Stomach (tissue), 9 donors: ENCODE results near the gene PTK6. TPM values are rescaled to one million over a fixed set of nuclear protein-coding genes. Genes with fewer than 3 reads are reported as not detected.

Experiments used
- DNase-seq, 2 donors: peaks; one replicate each; pipeline versions ENCODE4 v3.0.0 to v3.0.0-alpha.2; 2013 to 2019
- H3K27ac ChIP-seq, 5 donors: fragments of 200-600 bp in 4 of 5; sonication (generic) in 4 of 5; one replicate each; pipeline ENCODE4 v1.5.1; 2013 to 2019; ENCODE audit warnings: mild to moderate bottlenecking in 1 of 5, moderate library complexity in 1 of 5
- H3K27me3 ChIP-seq, 3 donors: fragments of 200-600 bp; sonication (generic); one replicate each; pipeline ENCODE4 v1.5.1; 2017 to 2019; ENCODE audit warnings: mixed run types in 1 of 3
- H3K36me3 ChIP-seq, 4 donors: fragments of 200-600 bp; sonication (generic); 1 replicate in 3 of 4; 2 replicates in 1 of 4; pipeline ENCODE4 v1.5.1; 2016 to 2019
- H3K4me1 ChIP-seq, 4 donors: fragments of 200-600 bp; sonication (generic); one replicate each; pipeline ENCODE4 v1.5.1; 2016 to 2019
- H3K4me3 ChIP-seq, 4 donors: fragments of 200-600 bp; sonication (generic) in 3 of 4; one replicate each; pipeline ENCODE4 v1.5.1; 2016 to 2019; ENCODE audit warnings: mild to moderate bottlenecking in 1 of 4
- H3K9me3 ChIP-seq, 4 donors: fragments of 200-600 bp; sonication (generic); one replicate each; pipeline ENCODE4 v1.5.1; 2016 to 2019
- EP300 ChIP-seq: sonication (generic); formaldehyde crosslinking; IDR thresholded peaks from one replicate; pipeline ENCODE4 v1.6.1; 2017; ENCODE audit warnings: antibody characterized with exemption
- POLR2A ChIP-seq, 4 donors: fragments of 450-650 bp; IDR thresholded peaks; one replicate each; pipeline ENCODE4 v1.6.1; 2016; ENCODE audit warnings: antibody characterized with exemption in 4 of 4, control low read depth in 2 of 4, mild to moderate bottlenecking in 1 of 4, moderate library complexity in 1 of 4
- POLR2AphosphoS5 ChIP-seq, 3 donors: sonication (generic); formaldehyde crosslinking; IDR thresholded peaks; one replicate each; pipeline ENCODE4 v1.6.1; 2016; ENCODE audit warnings: antibody characterized with exemption in 3 of 3
- WGBS, 5 donors: extraction: QIAGEN DNeasy Blood & Tissue Kit in 3 of 5; methylation state at CpG; one replicate each; pipeline versions ENCODE4 v1.1.5 to v1.1.7; 2013 to 2018; 5-methylcytosine and 5-hydroxymethylcytosine counted together
- intact Hi-C: fragments of 100-400 bp; cut with DNase I; formaldehyde crosslinking; loops from one replicate; pipeline ENCODE4 v1.15.1; 2023; ENCODE audit warnings: low total_unique reads
- polyA plus RNA-seq, 3 donors: library from polyadenylated mRNA; stranded (reverse); fragments of 200-250 nt; gene quantifications; one replicate each; pipeline ENCODE4 v1.2.3, GENCODE V29; 2013
- total RNA-seq, 5 donors: library from RNA; depleted of rRNA; stranded (reverse); fragments of >200 nt; gene quantifications; one replicate each; pipeline versions ENCODE4 v1.1.0 to v1.2.3, GENCODE V29; 2014 to 2016
- TF ChIP-seq, protein P1 (sequence below), 7 experiments: fragments of 450-650 bp in 4 of 7; fragments of 200-600 bp in 3 of 7; sonication (generic) in 3 of 7; IDR thresholded peaks; one replicate each; pipeline ENCODE4 v1.5.1; 2016 to 2019; ENCODE audit warnings: antibody characterized with exemption in 7 of 7, control low read depth in 2 of 7, mild to moderate bottlenecking in 1 of 7
- donor health status: healthy with polysubstance abuse.
- donor health status: Bipolar disorder and iron deficiency.
- donor health status: healthy.

The PTK6 gene
- total and polyA plus RNA-seq, 8 donors: 7.7 to 98.5 (median 22.9) TPM

DNA sequence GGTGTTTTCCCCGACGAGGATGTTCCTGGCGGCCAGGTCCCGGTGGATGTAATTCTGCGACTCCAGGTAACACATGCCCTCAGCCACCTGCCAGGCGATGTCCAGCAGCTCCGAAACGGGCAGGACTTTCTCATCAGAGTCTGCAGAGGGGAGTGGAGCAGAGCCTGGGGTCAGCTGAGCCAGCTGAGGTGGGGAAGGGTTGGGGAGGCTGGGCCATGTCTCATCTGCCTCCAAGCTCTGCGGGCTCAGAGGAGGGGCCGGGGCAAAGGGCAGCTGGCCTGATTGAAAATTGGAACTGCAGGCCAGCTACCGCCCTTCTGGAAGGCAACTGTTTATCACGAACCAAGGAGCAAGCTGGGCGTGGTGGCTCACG is 6.4 kb downstream of the PTK6 start:
- Histone ChIP-seq H3K4me3 (no peak overlapping the region), H3K4me1 (peaks cover 18 to 38% (median 26%) of the 10 kb centered on the region in 4 donors), H3K27me3 (peaks cover 0 to 42% (median 11%) of the 10 kb centered on the region in 3 donors), H3K36me3 (no peaks in the 10 kb centered on the region), H3K9me3 (no peaks in the 10 kb centered on the region), H3K27ac (peak overlapping the region in 2 of 5 donors; percentile 22 to 38)
- 21 to 46% (median 32%) methylated on average over 8 to 14 of the region's 14 CpGs for WGBS, 5 donors
- no peak for TF ChIP-seq EP300
- TF ChIP-seq POLR2AphosphoS5 (IDR thresholded peaks at IDR 0.05): peak in 1 of 3 donors; percentile 43
- intact Hi-C loops: no loop called here
- peak; percentile 53 to 54 for DNase-seq

DNA sequence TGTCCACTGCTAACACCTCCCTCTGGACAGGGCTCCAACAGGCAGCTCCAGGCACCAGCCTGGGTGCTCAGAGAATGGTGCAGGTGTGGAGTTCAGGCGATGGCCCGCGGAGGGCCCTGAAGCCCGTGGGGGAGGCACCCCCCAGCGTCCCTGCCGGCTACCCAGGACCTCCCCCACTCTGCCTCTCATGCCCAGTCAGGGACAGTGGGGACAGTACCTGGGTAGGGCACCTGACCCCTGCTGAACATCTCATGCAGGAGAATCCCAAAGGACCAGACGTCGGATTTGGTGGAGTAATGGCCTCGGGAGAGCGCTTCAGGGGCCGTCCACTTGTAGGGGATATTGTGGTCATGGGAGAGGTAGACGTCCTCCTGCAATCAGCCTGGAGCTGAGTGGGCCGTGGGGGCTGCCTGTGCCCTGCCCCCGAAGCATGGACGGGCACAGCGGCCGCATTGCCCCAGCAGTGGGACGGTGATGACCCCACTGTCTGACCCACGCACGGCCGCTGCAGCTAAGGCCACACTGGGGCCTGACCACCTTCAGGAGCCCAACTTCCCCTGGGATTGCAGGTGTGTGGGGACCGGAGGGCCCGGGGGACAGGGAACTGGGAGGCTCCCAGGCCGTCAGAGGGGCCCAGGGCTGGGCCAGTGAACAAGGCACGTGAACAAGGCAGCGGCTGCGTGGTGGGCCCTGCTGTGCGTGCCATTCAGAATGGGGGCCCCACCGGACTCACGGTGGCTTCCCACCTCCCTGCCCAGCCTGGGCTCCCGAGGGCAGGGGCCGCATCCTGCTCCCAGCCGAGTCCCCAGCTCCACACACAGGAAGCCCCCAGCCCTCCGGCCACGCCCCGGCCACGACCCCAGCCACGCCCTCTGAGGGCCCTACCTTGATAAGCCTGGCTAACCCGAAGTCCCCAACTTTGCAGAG is 7.1 kb downstream of the PTK6 start:
- 70 to 78% (median 74%) methylated on average over 23 to 39 of the region's 39 CpGs for WGBS, 5 donors
- intact Hi-C loops: no loop called here
- TF ChIP-seq, protein P1, sequence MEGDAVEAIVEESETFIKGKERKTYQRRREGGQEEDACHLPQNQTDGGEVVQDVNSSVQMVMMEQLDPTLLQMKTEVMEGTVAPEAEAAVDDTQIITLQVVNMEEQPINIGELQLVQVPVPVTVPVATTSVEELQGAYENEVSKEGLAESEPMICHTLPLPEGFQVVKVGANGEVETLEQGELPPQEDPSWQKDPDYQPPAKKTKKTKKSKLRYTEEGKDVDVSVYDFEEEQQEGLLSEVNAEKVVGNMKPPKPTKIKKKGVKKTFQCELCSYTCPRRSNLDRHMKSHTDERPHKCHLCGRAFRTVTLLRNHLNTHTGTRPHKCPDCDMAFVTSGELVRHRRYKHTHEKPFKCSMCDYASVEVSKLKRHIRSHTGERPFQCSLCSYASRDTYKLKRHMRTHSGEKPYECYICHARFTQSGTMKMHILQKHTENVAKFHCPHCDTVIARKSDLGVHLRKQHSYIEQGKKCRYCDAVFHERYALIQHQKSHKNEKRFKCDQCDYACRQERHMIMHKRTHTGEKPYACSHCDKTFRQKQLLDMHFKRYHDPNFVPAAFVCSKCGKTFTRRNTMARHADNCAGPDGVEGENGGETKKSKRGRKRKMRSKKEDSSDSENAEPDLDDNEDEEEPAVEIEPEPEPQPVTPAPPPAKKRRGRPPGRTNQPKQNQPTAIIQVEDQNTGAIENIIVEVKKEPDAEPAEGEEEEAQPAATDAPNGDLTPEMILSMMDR (IDR thresholded peaks at IDR 0.05): no peak
- TF ChIP-seq POLR2AphosphoS5 (IDR thresholded peaks at IDR 0.05) (no peak), EP300 (no peak), POLR2A (IDR thresholded peaks at IDR 0.05) (no peak)

DNA sequence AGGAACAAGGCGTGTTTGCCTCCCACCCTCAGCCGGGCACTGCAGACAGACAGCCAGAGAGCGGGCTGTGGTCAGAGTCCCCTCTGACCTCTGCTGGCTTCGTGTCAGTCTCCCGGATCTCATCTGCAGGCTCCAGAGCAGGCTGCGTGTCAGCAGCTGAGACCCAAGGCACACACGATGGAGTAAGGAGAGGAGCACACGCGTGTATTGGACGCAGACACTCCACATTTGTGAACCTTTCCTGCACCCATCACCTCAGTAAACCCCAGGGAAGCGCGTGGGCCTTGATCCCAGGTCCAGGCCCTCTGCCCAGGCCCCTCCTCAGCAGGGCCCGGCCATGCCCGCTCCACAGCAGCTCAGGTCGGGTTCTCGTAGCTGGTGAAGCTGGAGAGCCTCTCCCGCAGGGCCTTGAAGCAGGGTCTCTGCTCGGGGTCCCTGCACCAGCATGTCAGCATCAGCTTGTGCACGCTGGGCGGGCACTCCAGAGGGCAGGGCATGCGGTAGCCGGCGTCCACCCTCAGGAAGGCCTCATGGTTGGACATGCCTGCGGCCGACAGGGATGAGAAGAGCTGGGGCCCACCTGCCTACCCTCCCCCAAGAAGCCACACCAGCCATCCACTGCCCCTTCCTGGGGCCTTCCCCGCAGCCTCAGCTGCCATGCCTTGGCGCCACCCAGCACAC is 7.9 kb downstream of the PTK6 start:
- Histone ChIP-seq H3K27ac (no peak overlapping the region), H3K9me3 (no peaks in the 10 kb centered on the region), H3K36me3 (no peaks in the 10 kb centered on the region), H3K27me3 (peaks cover 0 to 28% (median 6%) of the 10 kb centered on the region in 3 donors), H3K4me3 (no peak overlapping the region), H3K4me1 (peaks cover 8 to 27% (median 14%) of the 10 kb centered on the region in 4 donors)
- intact Hi-C loops: no loop called here
- peak in 1 of 2 donors; percentile 13 for DNase-seq
- TF ChIP-seq POLR2AphosphoS5 (IDR thresholded peaks at IDR 0.05): no peak
- TF ChIP-seq EP300: no peak
- TF ChIP-seq, protein P1 (IDR thresholded peaks at IDR 0.05): no peak
- no peak for TF ChIP-seq POLR2A (IDR thresholded peaks at IDR 0.05)
- 70 to 83% (median 81%) methylated on average over 19 to 27 of the region's 27 CpGs for WGBS, 5 donors

More for the DNA sequence above, 7.1 kb downstream of the PTK6 start:
- DNase-seq: peak in 1 of 2 donors; percentile 10
- H3K27ac ChIP-seq: peak overlapping the region in 2 of 5 donors; percentile 22 to 38
- H3K27me3 ChIP-seq: peaks cover 0 to 37% (median 11%) of the 10 kb centered on the region in 3 donors
- no peak overlapping the region for H3K4me3 ChIP-seq
- H3K4me1 ChIP-seq: peaks cover 16 to 35% (median 22%) of the 10 kb centered on the region in 4 donors
- no peaks in the 10 kb centered on the region for H3K36me3 ChIP-seq
- H3K9me3 ChIP-seq: no peaks in the 10 kb centered on the region

DNA sequence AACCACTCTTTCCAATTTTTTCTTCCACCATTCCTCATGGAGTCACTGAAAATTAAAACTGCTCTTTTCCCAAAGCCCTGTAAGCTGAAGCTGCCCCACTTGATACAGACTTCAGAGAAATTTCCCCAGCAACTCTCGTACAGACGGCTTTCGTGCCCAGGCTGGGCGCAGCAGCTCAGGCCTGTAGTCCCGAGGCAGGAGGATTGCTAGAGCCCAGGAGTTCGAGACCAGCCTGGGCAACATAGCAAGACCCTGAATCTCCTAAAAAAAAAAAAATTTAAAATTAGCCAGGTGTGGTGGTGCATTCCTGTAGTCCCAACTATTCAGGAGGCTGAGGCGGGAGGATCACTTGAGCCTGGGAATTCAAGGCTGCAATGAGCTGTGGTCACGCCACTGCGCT is 10.0 kb downstream of the PTK6 start:
- no peak overlapping the region for H3K4me3 ChIP-seq
- peaks cover 0 to 8% (median 0%) of the 10 kb centered on the region in 3 donors for H3K27me3 ChIP-seq
- peaks cover 0 to 8% (median 0%) of the 10 kb centered on the region in 4 donors for H3K9me3 ChIP-seq
- no peak overlapping the region for H3K27ac ChIP-seq
- TF ChIP-seq POLR2A (IDR thresholded peaks at IDR 0.05) (no peak), EP300 (no peak), POLR2AphosphoS5 (IDR thresholded peaks at IDR 0.05) (no peak)
- TF ChIP-seq, protein P1 (IDR thresholded peaks at IDR 0.05): no peak
- WGBS, 5 donors: 70 to 87% (median 83%) methylated on average over 9 of the region's 9 CpGs
- no peak for DNase-seq
- peaks cover 0 to 17% (median 12%) of the 10 kb centered on the region in 4 donors for H3K36me3 ChIP-seq
- H3K4me1 ChIP-seq: peaks cover 7 to 35% (median 17%) of the 10 kb centered on the region in 4 donors
- intact Hi-C loops: no loop called here
